Karpas-422 (cell line): Measurements from ENCODE around the gene MUC2. TPM values are rescaled to one million over a fixed set of nuclear protein-coding genes. Genes with fewer than 3 reads are reported as not detected.

ENCODE experiments used
- DNase-seq: peaks from one replicate; pipeline ENCODE4 v3.0.0-alpha.2; 2015
- H2AFZ ChIP-seq: fragments of 200-600 bp; sonication (generic); 2 replicates; pipeline ENCODE4 v1.6.1; 2014; ENCODE audit warnings: antibody characterized with exemption, low read length, mixed read lengths
- H3K27ac ChIP-seq: fragments of 200-600 bp; sonication (generic); 2 replicates; pipeline ENCODE4 v1.5.1; 2014; ENCODE audit warnings: mild to moderate bottlenecking, low read length, moderate library complexity
- H3K27me3 ChIP-seq: fragments of 200-600 bp; sonication (generic); 2 replicates; pipeline ENCODE4 v1.6.1; 2014; ENCODE audit warnings: low read length, mixed read lengths
- H3K36me3 ChIP-seq: fragments of 200-600 bp; sonication (generic); 2 replicates; pipeline ENCODE4 v1.6.1; 2014; ENCODE audit warnings: low read length, mixed read lengths; ENCODE audit not compliant: insufficient read depth
- H3K4me1 ChIP-seq: fragments of 200-600 bp; sonication (generic); 2 replicates; pipeline ENCODE4 v1.6.1; 2014; ENCODE audit warnings: mild to moderate bottlenecking, low read length, mixed read lengths
- H3K4me2 ChIP-seq: fragments of 200-600 bp; sonication (generic); 2 replicates; pipeline ENCODE4 v1.6.1; 2014; ENCODE audit warnings: low read length, low read depth, mild to moderate bottlenecking; ENCODE audit not compliant: poor library complexity, severe bottlenecking
- H3K4me3 ChIP-seq: fragments of 200-600 bp; sonication (generic); 2 replicates; pipeline ENCODE4 v1.5.1; 2014; ENCODE audit warnings: mild to moderate bottlenecking, antibody characterized with exemption, low read length, mixed read lengths
- H3K79me2 ChIP-seq: fragments of 200-600 bp; sonication (generic); 2 replicates; pipeline ENCODE4 v1.6.1; 2014; ENCODE audit warnings: mild to moderate bottlenecking, low read length, mixed read lengths
- H3K9ac ChIP-seq: fragments of 200-600 bp; sonication (generic); 2 replicates; pipeline ENCODE4 v1.6.0; 2014; ENCODE audit warnings: low read length
- H3K9me2 ChIP-seq: fragments of 200-600 bp; sonication (generic), shearing (Covaris generic); replicated peaks from 2 replicates; pipeline ENCODE4 v1.6.0; 2014; ENCODE audit warnings: mild to moderate bottlenecking, low read length, moderate library complexity; ENCODE audit not compliant: insufficient read depth
- H3K9me3 ChIP-seq: fragments of 300-700, 200-600 bp; sonication (generic); 2 replicates; pipeline ENCODE4 v1.6.1; 2014; ENCODE audit warnings: low read length, mixed read lengths
- H4K20me1 ChIP-seq: fragments of 200-600 bp; sonication (generic); 2 replicates; pipeline ENCODE4 v1.6.1; 2014; ENCODE audit warnings: mild to moderate bottlenecking, antibody characterized with exemption, low read length, low read depth; ENCODE audit not compliant: insufficient read depth
- total RNA-seq: library from RNA; depleted of rRNA; stranded (reverse); fragments of >200 nt; shearing (Covaris generic); gene quantifications from 2 replicates; pipeline ENCODE4 v1.2.3, GENCODE V29; 2014; ENCODE audit warnings: low replicate concordance

MUC2 gene
- total RNA-seq, 1 experiment from 2014 or later = not detected

- H2AFZ ChIP-seq = no peak overlapping the region
Observed at GRCh38 chr11:1044160-1044559, 30.5 kb upstream of the MUC2 start.

DNA sequence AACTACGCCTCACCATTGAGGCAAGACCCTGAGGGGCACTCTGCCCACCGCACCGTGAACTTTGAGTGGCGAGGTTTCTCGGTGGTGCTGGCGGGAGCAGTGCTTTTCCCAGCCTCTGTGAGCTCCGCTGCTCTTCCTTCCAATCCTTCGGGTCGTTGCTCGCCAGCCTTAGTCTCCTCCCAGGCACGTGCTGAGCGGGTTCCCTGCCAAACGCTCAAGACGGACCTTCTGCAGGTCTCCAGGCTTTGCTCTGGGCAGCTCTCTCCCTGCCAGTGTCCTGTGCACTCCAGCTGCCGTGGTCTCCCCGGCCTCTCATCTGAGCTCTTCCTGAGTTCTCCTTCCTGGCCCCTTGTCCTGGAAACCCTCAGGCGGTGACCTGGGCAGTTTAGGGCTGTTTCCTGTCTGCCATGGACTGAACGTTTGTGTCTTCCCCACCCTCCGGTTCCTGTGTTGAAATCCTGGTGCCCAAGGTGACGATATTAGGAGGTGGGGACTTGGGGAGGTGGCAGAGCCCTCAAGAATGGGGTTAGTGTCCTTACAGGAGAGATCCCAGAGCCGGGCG is 27.0 kb upstream of the MUC2 start:
- DNase-seq = no peak
- no peaks in the 10 kb centered on the region for H3K4me1 ChIP-seq
- H3K36me3 ChIP-seq = no peaks in the 10 kb centered on the region
- no peak overlapping the region for H3K9ac ChIP-seq
- no peak overlapping the region for H2AFZ ChIP-seq
- no peak overlapping the region for H3K27ac ChIP-seq
- no peaks in the 10 kb centered on the region for H3K9me3 ChIP-seq
- H3K4me2 ChIP-seq = no peak overlapping the region
- no peak overlapping the region for H3K4me3 ChIP-seq
- H3K9me2 ChIP-seq = no peaks in the 10 kb centered on the region
- no peaks in the 10 kb centered on the region for H4K20me1 ChIP-seq
- no peaks in the 10 kb centered on the region for H3K27me3 ChIP-seq
- no peaks in the 10 kb centered on the region for H3K79me2 ChIP-seq

More at GRCh38 chr11:1044160-1044559, 30.5 kb upstream of the MUC2 start:
- Histone ChIP-seq H3K9ac (no peak overlapping the region), H3K4me2 (no peak overlapping the region), H3K9me2 (no peaks in the 10 kb centered on the region), H3K4me3 (no peak overlapping the region), H3K36me3 (no peaks in the 10 kb centered on the region), H3K4me1 (no peaks in the 10 kb centered on the region), H3K79me2 (no peaks in the 10 kb centered on the region), H3K9me3 (no peaks in the 10 kb centered on the region), H3K27ac (no peak overlapping the region), H3K27me3 (no peaks in the 10 kb centered on the region), H4K20me1 (no peaks in the 10 kb centered on the region)
- peak; percentile 38 for DNase-seq

- no peaks in the 10 kb centered on the region for H3K9me2 ChIP-seq
- no peak overlapping the region for H3K9ac ChIP-seq
- H3K27ac ChIP-seq = no peak overlapping the region
- H3K79me2 ChIP-seq = no peaks in the 10 kb centered on the region
- H4K20me1 ChIP-seq = no peaks in the 10 kb centered on the region
- H3K36me3 ChIP-seq = no peaks in the 10 kb centered on the region
- no peaks in the 10 kb centered on the region for H3K27me3 ChIP-seq
- no peak overlapping the region for H2AFZ ChIP-seq
- no peak for DNase-seq
- no peaks in the 10 kb centered on the region for H3K4me1 ChIP-seq
- no peak overlapping the region for H3K4me3 ChIP-seq
- no peaks in the 10 kb centered on the region for H3K9me3 ChIP-seq
- H3K4me2 ChIP-seq = no peak overlapping the region
Observed at GRCh38 chr11:1048375-1049070, 26.2 kb upstream of the MUC2 start.

GRCh38 chr11:1049071-1049405 is 25.6 kb upstream of the MUC2 start:
- Histone ChIP-seq H3K4me2 (no peak overlapping the region), H2AFZ (no peak overlapping the region), H3K36me3 (no peaks in the 10 kb centered on the region), H3K9me3 (no peaks in the 10 kb centered on the region), H3K4me1 (no peaks in the 10 kb centered on the region), H3K9me2 (no peaks in the 10 kb centered on the region), H3K9ac (no peak overlapping the region), H3K79me2 (no peaks in the 10 kb centered on the region), H3K27ac (no peak overlapping the region), H3K4me3 (no peak overlapping the region), H3K27me3 (no peaks in the 10 kb centered on the region), H4K20me1 (no peaks in the 10 kb centered on the region)
- DNase-seq = no peak

DNA sequence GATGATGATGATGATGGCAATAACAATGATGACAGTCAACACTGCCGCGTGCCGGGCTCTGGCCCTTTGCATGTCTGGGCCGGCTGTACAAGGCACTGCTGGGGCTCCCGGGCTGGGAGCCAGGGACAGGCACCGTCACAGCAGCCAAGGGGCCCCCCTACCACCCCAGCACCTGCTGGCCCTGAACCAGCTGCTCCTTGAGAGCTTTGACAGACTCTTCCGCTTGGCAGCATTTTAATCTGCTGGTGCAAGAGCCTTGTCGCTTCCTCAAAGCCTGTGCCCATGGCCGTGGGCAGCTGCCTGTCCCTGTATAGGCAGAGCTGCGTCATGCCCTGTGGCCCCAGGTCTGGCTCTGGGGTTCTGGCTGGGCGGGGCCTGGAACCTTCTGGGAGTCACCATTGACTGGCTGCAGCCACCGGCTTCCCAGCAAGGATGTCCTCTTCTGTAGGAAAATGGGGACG is 25.2 kb upstream of the MUC2 start:
- Histone ChIP-seq H3K9ac (no peak overlapping the region), H3K9me2 (no peaks in the 10 kb centered on the region), H3K27me3 (no peaks in the 10 kb centered on the region), H3K79me2 (no peaks in the 10 kb centered on the region), H4K20me1 (no peaks in the 10 kb centered on the region), H3K36me3 (no peaks in the 10 kb centered on the region), H3K4me2 (no peak overlapping the region), H3K9me3 (no peaks in the 10 kb centered on the region), H2AFZ (no peak overlapping the region), H3K4me3 (no peak overlapping the region), H3K27ac (no peak overlapping the region), H3K4me1 (no peaks in the 10 kb centered on the region)
- no peak for DNase-seq

DNA sequence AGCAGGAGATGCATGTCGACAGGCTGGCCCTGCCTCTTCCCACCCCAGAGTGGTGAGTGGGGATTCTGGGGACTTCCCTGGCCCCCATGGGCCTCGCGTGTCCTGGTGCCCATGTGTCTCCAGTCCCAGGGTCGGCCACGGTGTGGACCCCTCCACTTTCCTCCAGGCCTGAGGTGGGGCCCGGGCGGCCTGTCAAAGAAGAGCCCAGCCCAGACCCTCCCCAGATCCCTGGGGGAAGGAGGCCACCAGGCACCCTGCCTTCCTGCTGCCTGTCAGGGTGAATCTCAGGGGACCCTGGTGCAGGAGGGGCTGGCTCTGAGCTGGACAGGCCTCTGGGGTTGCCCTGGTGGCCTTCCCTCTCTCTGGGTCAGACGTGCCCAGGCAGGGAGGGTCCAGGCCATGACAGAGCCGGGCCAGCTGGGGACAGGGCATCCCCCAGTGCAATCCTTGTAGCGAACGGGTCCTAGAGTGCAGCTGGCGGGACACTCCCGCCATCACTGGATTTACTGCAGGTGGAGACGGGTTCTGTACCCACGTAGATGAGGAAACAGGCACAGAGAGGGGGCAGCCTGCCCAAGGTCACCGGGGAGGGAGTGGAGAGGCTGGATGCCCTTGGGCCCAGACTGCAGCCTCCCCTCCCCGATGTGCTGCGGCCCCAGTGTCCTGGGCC is 24.6 kb upstream of the MUC2 start:
- no peak overlapping the region for H3K27ac ChIP-seq
- H3K27me3 ChIP-seq = no peaks in the 10 kb centered on the region
- no peak overlapping the region for H3K9ac ChIP-seq
- H3K9me3 ChIP-seq = no peaks in the 10 kb centered on the region
- H2AFZ ChIP-seq = no peak overlapping the region
- H3K4me2 ChIP-seq = no peak overlapping the region
- H4K20me1 ChIP-seq = no peaks in the 10 kb centered on the region
- no peak for DNase-seq
- no peaks in the 10 kb centered on the region for H3K4me1 ChIP-seq
- H3K4me3 ChIP-seq = no peak overlapping the region
- H3K9me2 ChIP-seq = no peaks in the 10 kb centered on the region
- H3K36me3 ChIP-seq = no peaks in the 10 kb centered on the region
- H3K79me2 ChIP-seq = no peaks in the 10 kb centered on the region

DNA sequence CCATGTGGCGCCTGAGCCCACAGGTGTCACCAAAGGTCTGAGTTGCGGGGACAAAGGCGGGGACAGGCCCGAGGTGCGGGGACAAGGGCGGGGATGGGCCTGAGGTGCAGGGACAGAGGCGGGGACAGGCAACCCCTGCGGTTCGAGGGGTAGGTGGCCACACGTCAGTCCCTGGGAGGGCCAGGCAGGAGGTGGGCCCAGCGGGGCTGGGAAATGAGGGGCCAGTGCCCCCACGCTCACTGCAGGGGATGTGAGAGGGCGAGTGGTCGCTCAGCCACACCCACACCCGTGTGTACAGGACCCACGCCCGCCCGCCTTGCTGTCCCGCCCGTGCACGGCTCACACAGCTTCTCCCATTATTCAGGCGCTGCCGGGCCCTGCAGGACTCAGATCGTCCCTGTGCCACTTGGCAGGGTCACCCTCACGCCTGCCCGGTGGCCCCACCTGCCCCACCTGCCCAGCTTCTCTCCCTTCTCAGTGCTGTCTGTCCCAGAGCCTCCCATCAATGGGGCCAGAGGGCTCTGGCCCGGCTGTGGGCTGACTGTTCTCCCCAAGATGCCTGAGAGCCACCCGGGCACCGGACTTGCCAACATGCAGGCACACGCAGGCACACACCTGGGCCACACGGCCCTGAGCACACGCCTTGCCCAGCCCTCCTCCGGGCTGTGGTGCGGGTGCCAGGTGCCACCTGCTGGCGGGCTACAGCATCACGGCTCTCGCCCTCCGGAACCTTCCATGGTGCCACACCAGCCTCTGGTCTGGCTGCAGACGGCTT is 23.9 kb upstream of the MUC2 start:
- no peaks in the 10 kb centered on the region for H3K27me3 ChIP-seq
- H3K27ac ChIP-seq = no peak overlapping the region
- H3K4me2 ChIP-seq = no peak overlapping the region
- H3K36me3 ChIP-seq = no peaks in the 10 kb centered on the region
- no peaks in the 10 kb centered on the region for H3K4me1 ChIP-seq
- DNase-seq = peak; percentile 92
- no peak overlapping the region for H3K9ac ChIP-seq
- no peaks in the 10 kb centered on the region for H3K9me2 ChIP-seq
- no peaks in the 10 kb centered on the region for H4K20me1 ChIP-seq
- no peaks in the 10 kb centered on the region for H3K79me2 ChIP-seq
- no peak overlapping the region for H2AFZ ChIP-seq
- no peaks in the 10 kb centered on the region for H3K9me3 ChIP-seq
- no peak overlapping the region for H3K4me3 ChIP-seq
